Endothelial cell of umbilical vein (primary cell): Measurements from ENCODE around the gene ADAM11. TPM values are rescaled to one million over a fixed set of nuclear protein-coding genes. Genes with fewer than 3 reads are reported as not detected.

Experiments used
- BruUV-seq: library from RNA; stranded (reverse); fragments of 400-500 nt; replicated peaks from 2 replicates; lab custom pipeline; 2021; lab: Mats Ljungman, UMichigan
- CTCF ChIA-PET: fragments of 300-600, 350-600 bp; sonication (Branson Sonifier 250); formaldehyde crosslinking; loops from one replicate; lab custom pipeline; 2021; ENCODE audit warnings: antibody characterized with exemption, inconsistent platforms; lab: Charles Lee
- POLR2A ChIA-PET: fragments of 300-600, 350-600 bp; sonication (Branson Sonifier 250); formaldehyde crosslinking; loops from one replicate; lab custom pipeline; 2021; ENCODE audit warnings: antibody characterized with exemption, inconsistent platforms; lab: Charles Lee
- DNase-seq: peaks from one replicate; pipeline ENCODE4 v3.0.0-alpha.2; 2011; ENCODE audit warnings: low read depth, low spot score
- FAIRE-seq: peaks from 2 replicates; lab custom pipeline; 2011; peaks lifted over from hg19 to GRCh38; lab: Jason Lieb, UNC
- H2AFZ ChIP-seq: 2 replicates; pipeline ENCODE4 v1.6.0; 2012; ENCODE audit warnings: low read depth, low read length, control low read depth, inconsistent platforms
- H3K27ac ChIP-seq: 2 replicates; pipeline ENCODE4 v1.5.1; 2011; ENCODE audit warnings: low read depth, mild to moderate bottlenecking, control low read depth, low read length, moderate library complexity; ENCODE audit not compliant: insufficient read depth
- H3K27me3 ChIP-seq, 2 experiments: 2 replicates each; pipeline versions ENCODE4 v1.6.0 to v1.6.1; 2011; ENCODE audit warnings: low read length in 2 of 2, mixed read lengths in 1 of 2; ENCODE audit not compliant: control insufficient read depth in 2 of 2, insufficient read depth in 2 of 2
- H3K36me3 ChIP-seq, 2 experiments: 2 replicates in 1 of 2; 3 replicates in 1 of 2; pipeline ENCODE4 v1.5.1; 2011; ENCODE audit warnings: low read length in 2 of 2, mild to moderate bottlenecking in 1 of 2, moderate library complexity in 1 of 2; ENCODE audit not compliant: control insufficient read depth in 2 of 2, insufficient read depth in 2 of 2; ENCODE audit errors: extremely low read depth in 1 of 2
- H3K4me1 ChIP-seq: 3 replicates; pipeline ENCODE4 v1.5.1; 2011; ENCODE audit warnings: mild to moderate bottlenecking, low read length; ENCODE audit not compliant: control insufficient read depth, insufficient read depth; ENCODE audit errors: extremely low read depth
- H3K4me2 ChIP-seq: 2 replicates; pipeline ENCODE4 v1.6.1; 2011; ENCODE audit warnings: low read length, control low read depth, mixed read lengths; ENCODE audit not compliant: insufficient read depth
- H3K4me3 ChIP-seq, 3 experiments: fragments of 200-600 bp in 1 of 3; sonication (generic), shearing (Covaris generic) in 1 of 3; replicated peaks in 1 of 3; 2 replicates each; pipeline ENCODE4 v1.5.1; 2011 to 2016; ENCODE audit warnings: control low read depth in 3 of 3, low read length in 3 of 3, mild to moderate bottlenecking in 2 of 3, inconsistent platforms in 1 of 3, low read depth in 1 of 3, moderate library complexity in 1 of 3; ENCODE audit not compliant: insufficient read depth in 1 of 3
- H3K79me2 ChIP-seq: 2 replicates; pipeline ENCODE4 v1.6.0; 2012; ENCODE audit warnings: low read length, inconsistent platforms; ENCODE audit not compliant: control insufficient read depth, insufficient read depth
- H3K9ac ChIP-seq: replicated peaks from 2 replicates; pipeline ENCODE3; 2011; ENCODE audit warnings: low read length, control low read depth; ENCODE audit not compliant: insufficient read depth; ENCODE audit errors: extremely low read depth
- H3K9me1 ChIP-seq: replicated peaks from 3 replicates; pipeline ENCODE4 v1.6.0; 2011; ENCODE audit warnings: mild to moderate bottlenecking, low read length; ENCODE audit not compliant: control insufficient read depth, insufficient read depth; ENCODE audit errors: extremely low read depth
- H3K9me3 ChIP-seq: replicated peaks from 2 replicates; pipeline ENCODE4 v1.5.1; 2012; ENCODE audit warnings: low read length, inconsistent platforms; ENCODE audit not compliant: control insufficient read depth, insufficient read depth
- H4K20me1 ChIP-seq: replicated peaks from 2 replicates; pipeline ENCODE3; 2011; ENCODE audit warnings: mild to moderate bottlenecking, low read length; ENCODE audit not compliant: control insufficient read depth, insufficient read depth; ENCODE audit errors: extremely low read depth
- CTCF ChIP-seq, 2 donors: IDR thresholded peaks; 1 replicate in 1 of 2; 2 replicates in 1 of 2; pipeline ENCODE4 v1.5.1; 2011; ENCODE audit warnings: low read length in 2 of 2, mild to moderate bottlenecking in 2 of 2, moderate library complexity in 2 of 2, control low read depth in 1 of 2, inconsistent platforms in 1 of 2, low read depth in 1 of 2; ENCODE audit not compliant: insufficient read depth in 1 of 2; ENCODE audit errors: extremely low read depth in 1 of 2
- EZH2 ChIP-seq: IDR thresholded peaks from 2 replicates; pipeline ENCODE4 v1.6.1; 2012; ENCODE audit warnings: borderline replicate concordance, low read depth, mild to moderate bottlenecking, moderate library complexity, low read length, inconsistent platforms; ENCODE audit not compliant: severe bottlenecking
- FOS ChIP-seq: IDR thresholded peaks from 2 replicates; pipeline ENCODE4 v1.6.1; 2011; ENCODE audit warnings: mild to moderate bottlenecking, low read length, moderate library complexity, borderline replicate concordance; ENCODE audit not compliant: insufficient read depth
- GATA2 ChIP-seq: IDR thresholded peaks from 2 replicates; pipeline ENCODE4 v1.7.0; 2011; ENCODE audit warnings: low read depth, mild to moderate bottlenecking, moderate library complexity, mixed read lengths, low read length; ENCODE audit not compliant: insufficient read length, insufficient read depth
- JUN ChIP-seq: IDR thresholded peaks from 2 replicates; pipeline ENCODE4 v1.6.1; 2011; ENCODE audit warnings: borderline replicate concordance, low read depth; ENCODE audit not compliant: insufficient read length, insufficient read depth
- MAX ChIP-seq: IDR thresholded peaks from 2 replicates; pipeline ENCODE4 v1.6.1; 2011; ENCODE audit not compliant: insufficient read depth, insufficient read length
- MYC ChIP-seq: IDR thresholded peaks from one replicate; pipeline ENCODE4 v1.6.1; 2011; ENCODE audit warnings: mild to moderate bottlenecking, low read depth, low read length
- POLR2A ChIP-seq: IDR thresholded peaks from 2 replicates; pipeline ENCODE4 v1.6.1; 2012; ENCODE audit warnings: low read depth, mild to moderate bottlenecking, control low read depth, low read length
- POLR2AphosphoS5 ChIP-seq: IDR thresholded peaks from 2 replicates; pipeline ENCODE4 v1.6.1; 2012; ENCODE audit warnings: low read depth, mild to moderate bottlenecking, control low read depth, low read length, moderate library complexity; ENCODE audit not compliant: insufficient read depth
- dilution Hi-C: fragments of 300-500 bp; cut with MboI; formaldehyde crosslinking; loops from one replicate; pipeline ENCODE4 v1.15.0; 2019; ENCODE audit warnings: low sequenced_read_pairs; ENCODE audit not compliant: extremely low pct_ligation_motif_present
- intact Hi-C: fragments of 100-400 bp; cut with micrococcal nuclease; formaldehyde crosslinking; loops from one replicate; pipeline ENCODE4 v1.10.0; 2022
- polyA plus RNA-seq, 4 experiments: library from polyadenylated mRNA; depleted of rRNA in 3 of 4; stranded (reverse) in 3 of 4; unstranded in 1 of 4; fragments of >200 nt; gene quantifications; 2 replicates each; pipeline versions ENCODE4 v1.2.1 to v1.2.3, GENCODE V29; 2011 to 2012; ENCODE audit warnings: missing spikeins in 1 of 4
- total RNA-seq: library from RNA; stranded (reverse); gene quantifications from 2 replicates; pipeline ENCODE4 v1.2.3, GENCODE V29; 2021

ADAM11 gene
- total and polyA plus RNA-seq, 2 donors (not counting 3 experiments of a cell fraction or from before 2014, with no cell fraction given) = 0.71 to 1.1 TPM

GRCh38 chr17:44828919-44829522 lies 70.2 kb downstream of the ADAM11 start:
- peak overlapping the region; percentile 58 for H3K27ac ChIP-seq
- TSS peak; percentile 57 for BruUV-seq
- H3K27me3 ChIP-seq = no peaks in the 10 kb centered on the region
- H3K9me3 ChIP-seq = no peaks in the 10 kb centered on the region
- H3K4me3 ChIP-seq = peak overlapping the region; percentile 85 to 98 (median 96)
- ChIA-PET CTCF (interaction anchor here (0.6 to 1.8 kb wide), 7 partner anchors 8 to 53 kb away, joined by 3 to 14 read pairs (median 4); no protein-coding TSS in a partner anchor), POLR2A (interaction anchor here (0.5 kb wide), 1 partner anchor 27 kb away, joined by 3 read pairs; no protein-coding TSS in a partner anchor)
- peak overlapping the region; percentile 93 for H3K9ac ChIP-seq
- peak; percentile 83 for FAIRE-seq
- peak overlapping the region; percentile 98 for H2AFZ ChIP-seq
- TF ChIP-seq JUN (no peak), CTCF (IDR thresholded peaks at IDR 0.05; ENCODE audit: extremely low read depth in 1 of 2, insufficient read depth in 1 of 2, low read depth in 1 of 2, low read length in 2 of 2) (no peak), FOS (no peak), POLR2AphosphoS5 (no peak), MYC (no peak), EZH2 (no peak), GATA2 (no peak), MAX (no peak), POLR2A (no peak)
- no peaks in the 10 kb centered on the region for H3K36me3 ChIP-seq
- intact Hi-C loops = loop anchor here (1.0 to 2.0 kb wide), 4 partner anchors 9 to 54 kb away; no protein-coding TSS in a partner anchor
- dilution Hi-C loops = no loop called here
- no peaks in the 10 kb centered on the region for H4K20me1 ChIP-seq
- H3K9me1 ChIP-seq = no peaks in the 10 kb centered on the region
- peaks cover 51% of the 10 kb centered on the region for H3K79me2 ChIP-seq
- peak; percentile 65 for DNase-seq
- H3K4me1 ChIP-seq = peaks cover 7% of the 10 kb centered on the region
- H3K4me2 ChIP-seq = peak overlapping the region; percentile 87
